Heart right ventricle (tissue), 16 donors: ENCODE measurements around the gene CHST11. TPM values are rescaled to one million over a fixed set of nuclear protein-coding genes. Genes with fewer than 3 reads are reported as not detected.

ENCODE experiments used
- ATAC-seq, 8 donors: fragments of 200-7000 bp; cut with Tn5 transposase; one replicate each; pipeline ENCODE4 v1.9.1; 2020; ENCODE audit warnings: mild to moderate bottlenecking in 8 of 8, moderate library complexity in 8 of 8, moderate number of reproducible peaks in 1 of 8
- DNase-seq, 2 donors: peaks; one replicate each; pipeline ENCODE4 v3.0.0-alpha.2; 2020
- H3K27ac ChIP-seq, 10 donors: fragments of 200-600 bp; sonication (generic) in 2 of 10; one replicate each; pipeline versions ENCODE4 v1.5.0 to v1.8.0; 2020 to 2022; ENCODE audit warnings: mild to moderate bottlenecking in 3 of 10
- H3K27me3 ChIP-seq, 7 donors: fragments of 200-600 bp; one replicate each; pipeline ENCODE4 v1.8.0; 2021 to 2022; ENCODE audit warnings: mild to moderate bottlenecking in 2 of 7
- H3K36me3 ChIP-seq, 9 donors: fragments of 200-600 bp; sonication (generic) in 1 of 9; one replicate each; pipeline versions ENCODE4 v1.5.0 to v1.8.0; 2020 to 2022; ENCODE audit warnings: mild to moderate bottlenecking in 2 of 9
- H3K4me1 ChIP-seq, 9 donors: fragments of 200-600 bp; sonication (generic) in 1 of 9; one replicate each; pipeline versions ENCODE4 v1.5.0 to v1.8.0; 2020 to 2022; ENCODE audit warnings: mild to moderate bottlenecking in 4 of 9
- H3K4me3 ChIP-seq, 10 donors: fragments of 200-600 bp; sonication (generic) in 2 of 10; one replicate each; pipeline versions ENCODE4 v1.5.0 to v1.8.0; 2020 to 2022; ENCODE audit warnings: mild to moderate bottlenecking in 7 of 10, moderate library complexity in 2 of 10
- H3K9me3 ChIP-seq, 11 donors: fragments of 200-600 bp in 10 of 11; sonication (generic) in 2 of 11; one replicate each; pipeline versions ENCODE4 v1.5.0 to v1.8.0; 2013 to 2022; ENCODE audit warnings: mild to moderate bottlenecking in 2 of 11, control low read depth in 1 of 11, moderate library complexity in 1 of 11
- CTCF ChIP-seq, 9 donors: fragments of 200-600 bp; sonication (generic) in 2 of 9; IDR thresholded peaks; one replicate each; pipeline versions ENCODE4 v1.5.0 to v1.8.0; 2021 to 2022; ENCODE audit warnings: antibody characterized with exemption in 9 of 9, mild to moderate bottlenecking in 5 of 9, moderate library complexity in 1 of 9
- WGBS, 2 donors: extraction: QIAGEN DNeasy Blood & Tissue Kit; methylation state at CpG; one replicate each; pipeline ENCODE4 v1.1.7; 2013; ENCODE audit warnings: inconsistent platforms in 1 of 2; 5-methylcytosine and 5-hydroxymethylcytosine counted together
- intact Hi-C, 10 donors: fragments of 100-400 bp; cut with DNase I; formaldehyde crosslinking; loops; one replicate each; pipeline versions ENCODE4 v1.11.1 to v1.14.2; 2022
- polyA plus RNA-seq, 2 donors: library from polyadenylated mRNA; stranded (reverse); fragments of 200-250 nt; gene quantifications; one replicate each; pipeline ENCODE4 v1.2.3, GENCODE V29; 2013
- total RNA-seq, 10 donors: library from RNA; stranded (reverse); fragmentation: NEBNext Ultra II Directional in 3 of 10; extraction: Animal tissue kit (Norgen Biotek cat#: 25700) in 3 of 10; gene quantifications; one replicate each; pipeline versions ENCODE4 v1.2.1 to v1.2.4, GENCODE V29; 2021 to 2023
- donor health status: Arrhythmogenic right ventricular cardiomyopathy.
- donor health status: ischemic (EF 13 %, LVEDD 7.1; RV severe dilation, severe dysfunction).
- donor health status: healthy with polysubstance abuse.
- donor health status: DM: no; HTN: yes; CAD: no.
- donor health status: DM: no; HTN: no; CAD: no.
- donor health status: ischemic (EF 25% LVEDD 6.9; RV normal size, moderate dysfunction).
- donor health status: ischemic (EF 25% LVEDD 5.7; RV mildly dilated, moderate dysfunction).
- donor health status: healthy.
- donor health status: DM: yes; HTN: yes; CAD: no.
- donor health status: Ischemic cardiomyopathy.
- donor health status: ischemic (EF 35%, LVEDD 5.7; RV mildly dilated, moderate dysfunction).
- donor health status: nonischemic (EF 11% LVEDD 7.7; RV severe dilation, severe dysfunction).
- donor health status: DM: yes; HTN: yes; CAD: no.
- donor health status: PGD.
- donor health status: ischemic (EF 29% LVEDD 5.4; RV normal size, mild dysfunction).
- donor health status: nonischemic (EF 23%, LVEDD 6.1; RV moderate dilation, normal function).

The CHST11 gene
- total and polyA plus RNA-seq, 12 donors = 1.1 to 12.7 (median 4.3) TPM

- no peak for TF ChIP-seq CTCF (IDR thresholded peaks at IDR 0.05)
- ATAC-seq = no peak
- Histone ChIP-seq H3K27ac (no peak overlapping the region), H3K4me3 (no peak overlapping the region), H3K4me1 (no peaks in the 10 kb centered on the region), H3K9me3 (no peaks in the 10 kb centered on the region), H3K27me3 (no peaks in the 10 kb centered on the region), H3K36me3 (no peaks in the 10 kb centered on the region)
- no peak for DNase-seq
- WGBS, 2 donors = 74 to 77% methylated on average over 4 of the region's 4 CpGs
- intact Hi-C loops = no loop called here
These were observed 29.7 kb upstream of the CHST11 start for GRCh38 chr12:104426926-104427546.

- TF ChIP-seq CTCF (IDR thresholded peaks at IDR 0.05) = no peak
- H3K27me3 ChIP-seq = no peaks in the 10 kb centered on the region
- no peaks in the 10 kb centered on the region for H3K4me1 ChIP-seq
- H3K9me3 ChIP-seq = no peaks in the 10 kb centered on the region
- DNase-seq (no peak), ATAC-seq (no peak)
- WGBS, 2 donors = 94 to 95% methylated on average over 1 of the region's 1 CpG
- no peak overlapping the region for H3K4me3 ChIP-seq
- intact Hi-C loops = no loop called here
- no peaks in the 10 kb centered on the region for H3K36me3 ChIP-seq
- no peak overlapping the region for H3K27ac ChIP-seq
These were observed 29.2 kb upstream of the CHST11 start for GRCh38 chr12:104427547-104427938.

- H3K4me3 ChIP-seq = no peak overlapping the region
- no peaks in the 10 kb centered on the region for H3K9me3 ChIP-seq
- no peak overlapping the region for H3K27ac ChIP-seq
- no peaks in the 10 kb centered on the region for H3K36me3 ChIP-seq
- no peak for DNase-seq
- ATAC-seq = no peak
- peaks cover 0 to 12% (median 0%) of the 10 kb centered on the region in 7 donors for H3K27me3 ChIP-seq
- intact Hi-C loops = no loop called here
- no peak for TF ChIP-seq CTCF (IDR thresholded peaks at IDR 0.05)
- no peaks in the 10 kb centered on the region for H3K4me1 ChIP-seq
- 92 to 93% methylated on average over 10 of the region's 10 CpGs for WGBS, 2 donors
These were observed 23.7 kb upstream of the CHST11 start for GRCh38 chr12:104433061-104433460.

DNA sequence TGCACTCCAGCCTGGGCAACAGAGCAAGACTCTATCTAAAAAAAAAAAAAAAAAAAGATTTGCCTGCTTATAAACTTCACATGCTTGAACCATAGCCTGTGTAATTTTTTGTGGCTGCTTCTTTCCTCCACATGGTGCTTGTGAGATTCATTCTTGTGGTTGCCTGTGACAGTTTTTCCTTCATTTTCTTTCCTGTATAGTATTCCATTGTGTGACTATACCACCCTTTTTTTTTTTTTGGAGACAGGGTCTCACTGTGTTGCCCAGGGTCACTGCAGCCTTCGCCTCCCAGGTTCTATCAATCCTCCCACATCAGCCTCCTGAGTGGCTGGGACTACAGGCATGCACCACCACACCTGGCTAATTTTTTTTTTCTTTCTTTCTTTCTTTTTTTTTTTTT, 22.6 kb upstream of the CHST11 start:
- ATAC-seq = no peak
- Histone ChIP-seq H3K4me1 (no peaks in the 10 kb centered on the region), H3K9me3 (no peaks in the 10 kb centered on the region), H3K4me3 (no peak overlapping the region), H3K27ac (no peak overlapping the region), H3K36me3 (no peaks in the 10 kb centered on the region), H3K27me3 (peaks cover 0 to 12% (median 0%) of the 10 kb centered on the region in 7 donors)
- intact Hi-C loops = no loop called here
- TF ChIP-seq CTCF (IDR thresholded peaks at IDR 0.05) = no peak
- 88 to 96% methylated on average over 1 of the region's 1 CpG for WGBS, 2 donors
- DNase-seq = no peak
